OCI-LY1 (cell line): ENCODE measurements around the gene DEPDC5.
"Not testable (repeated sequence)": the region's sequence is repeated elsewhere in the genome, so short reads cannot be mapped to it uniquely, and the experiment has no call there.

Experiments used
- H2AFZ ChIP-seq: fragments of 200-600 bp; sonication (generic), shearing (Covaris generic); 2 replicates; pipeline ENCODE4 v1.6.0; 2014; ENCODE audit warnings: antibody characterized with exemption, mild to moderate bottlenecking, low read length
- H3F3A ChIP-seq: fragments of 200-600 bp; sonication (generic), shearing (Covaris generic); 2 replicates; pipeline ENCODE4 v1.6.0; 2014; ENCODE audit warnings: mild to moderate bottlenecking, antibody characterized with exemption, low read length, moderate library complexity; ENCODE audit not compliant: insufficient read depth
- H3K27ac ChIP-seq: fragments of 200-600 bp; sonication (generic); 2 replicates; pipeline ENCODE4 v1.5.1; 2014; ENCODE audit warnings: low read length, mixed run types, mild to moderate bottlenecking, low read depth; ENCODE audit not compliant: poor library complexity, severe bottlenecking
- H3K27me3 ChIP-seq: fragments of 200-600 bp; sonication (generic); 2 replicates; pipeline ENCODE4 v1.6.0; 2014; ENCODE audit warnings: antibody characterized with exemption, mild to moderate bottlenecking, low read length, moderate library complexity; ENCODE audit not compliant: insufficient read depth
- H3K36me3 ChIP-seq: fragments of 200-600 bp; sonication (generic); 2 replicates; pipeline ENCODE4 v1.6.1; 2014; ENCODE audit warnings: mild to moderate bottlenecking, antibody characterized with exemption, low read length, moderate library complexity, mixed read lengths; ENCODE audit not compliant: insufficient read depth
- H3K4me1 ChIP-seq: fragments of 200-600 bp; sonication (generic); 2 replicates; pipeline ENCODE4 v1.5.1; 2014; ENCODE audit warnings: mild to moderate bottlenecking, low read length, moderate library complexity; ENCODE audit not compliant: insufficient read depth, severe bottlenecking
- H3K4me2 ChIP-seq: fragments of 200-600 bp; sonication (generic), shearing (Covaris generic); 2 replicates; pipeline ENCODE4 v1.6.1; 2014; ENCODE audit warnings: low read length
- H3K4me3 ChIP-seq: fragments of 200-600 bp; sonication (generic); 2 replicates; pipeline ENCODE4 v1.5.1; 2014; ENCODE audit warnings: low read length, low read depth, mild to moderate bottlenecking, mixed read lengths; ENCODE audit not compliant: poor library complexity, severe bottlenecking
- H3K79me2 ChIP-seq: fragments of 200-600 bp; shearing (Covaris generic); 2 replicates; pipeline ENCODE4 v1.6.1; 2016; ENCODE audit warnings: mixed run types, low read length, mixed read lengths; ENCODE audit not compliant: insufficient read depth
- H3K9ac ChIP-seq: fragments of 200-600 bp; sonication (generic), shearing (Covaris generic); 2 replicates; pipeline ENCODE4 v1.6.1; 2014; ENCODE audit warnings: mild to moderate bottlenecking, low read length, mixed read lengths
- H3K9me2 ChIP-seq: fragments of 200-600 bp; sonication (generic), shearing (Covaris generic); 2 replicates; pipeline ENCODE4 v1.6.1; 2014; ENCODE audit warnings: low read depth, mild to moderate bottlenecking, low read length, mixed read lengths
- H3K9me3 ChIP-seq: fragments of 200-600 bp; shearing (Covaris generic); 2 replicates; pipeline ENCODE4 v1.6.1; 2014; ENCODE audit warnings: low read length, mixed read lengths
- H4K20me1 ChIP-seq: fragments of 200-600 bp; sonication (generic), shearing (Covaris generic); 2 replicates; pipeline ENCODE4 v1.6.0; 2016; ENCODE audit warnings: mild to moderate bottlenecking, low read length; ENCODE audit not compliant: insufficient read depth
- EZH2 ChIP-seq: fragments of 200-600 bp; sonication (generic), shearing (Covaris generic); IDR thresholded peaks from 2 replicates; pipeline ENCODE4 v1.8.0; 2017; ENCODE audit warnings: borderline replicate concordance, mixed run types, mild to moderate bottlenecking, antibody characterized with exemption, low read length, moderate library complexity, mixed read lengths
- TF ChIP-seq, protein P1 (sequence below): fragments of 200-600 bp; sonication (generic), shearing (Covaris generic); IDR thresholded peaks from 2 replicates; pipeline ENCODE4 v1.5.1; 2017; ENCODE audit warnings: mild to moderate bottlenecking, antibody characterized with exemption, low read length, moderate library complexity, mixed read lengths

DEPDC5 gene

DNA sequence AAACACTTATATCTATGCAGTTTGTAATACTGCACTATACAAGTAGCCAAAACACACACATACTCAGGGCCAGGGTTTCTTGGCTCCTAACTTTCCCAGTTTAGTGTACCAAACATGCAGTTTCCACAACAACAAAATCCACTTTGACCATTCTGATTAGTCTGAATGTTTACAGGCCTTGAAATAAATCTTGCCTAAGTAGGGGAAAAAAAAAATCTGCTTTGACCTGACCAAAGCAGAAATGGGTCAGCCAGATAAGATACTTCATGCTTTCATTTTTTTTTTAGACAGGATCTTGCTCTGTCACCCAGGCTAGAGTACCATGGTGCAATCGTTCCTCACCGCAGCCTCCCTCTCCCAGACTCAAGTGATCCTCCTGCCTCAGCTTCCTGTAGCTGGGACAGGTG lies 14.0 kb upstream of the DEPDC5 start:
- H3F3A ChIP-seq: no peaks in the 10 kb centered on the region; the same call in 1 of the 2 replicates
- H3K36me3 ChIP-seq: peaks cover 74% of the 10 kb centered on the region
- no peaks in the 10 kb centered on the region for H3K4me1 ChIP-seq
- no peak overlapping the region for H3K27ac ChIP-seq
- H3K9me3 ChIP-seq: no peaks in the 10 kb centered on the region
- no peaks in the 10 kb centered on the region for H3K27me3 ChIP-seq
- H2AFZ ChIP-seq: no peak overlapping the region
- no peak overlapping the region for H3K4me3 ChIP-seq
- no peaks in the 10 kb centered on the region for H4K20me1 ChIP-seq
- peaks cover 55% of the 10 kb centered on the region for H3K79me2 ChIP-seq
- no peak for TF ChIP-seq EZH2
- TF ChIP-seq, protein P1, sequence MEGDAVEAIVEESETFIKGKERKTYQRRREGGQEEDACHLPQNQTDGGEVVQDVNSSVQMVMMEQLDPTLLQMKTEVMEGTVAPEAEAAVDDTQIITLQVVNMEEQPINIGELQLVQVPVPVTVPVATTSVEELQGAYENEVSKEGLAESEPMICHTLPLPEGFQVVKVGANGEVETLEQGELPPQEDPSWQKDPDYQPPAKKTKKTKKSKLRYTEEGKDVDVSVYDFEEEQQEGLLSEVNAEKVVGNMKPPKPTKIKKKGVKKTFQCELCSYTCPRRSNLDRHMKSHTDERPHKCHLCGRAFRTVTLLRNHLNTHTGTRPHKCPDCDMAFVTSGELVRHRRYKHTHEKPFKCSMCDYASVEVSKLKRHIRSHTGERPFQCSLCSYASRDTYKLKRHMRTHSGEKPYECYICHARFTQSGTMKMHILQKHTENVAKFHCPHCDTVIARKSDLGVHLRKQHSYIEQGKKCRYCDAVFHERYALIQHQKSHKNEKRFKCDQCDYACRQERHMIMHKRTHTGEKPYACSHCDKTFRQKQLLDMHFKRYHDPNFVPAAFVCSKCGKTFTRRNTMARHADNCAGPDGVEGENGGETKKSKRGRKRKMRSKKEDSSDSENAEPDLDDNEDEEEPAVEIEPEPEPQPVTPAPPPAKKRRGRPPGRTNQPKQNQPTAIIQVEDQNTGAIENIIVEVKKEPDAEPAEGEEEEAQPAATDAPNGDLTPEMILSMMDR: no peak
- H3K4me2 ChIP-seq: no peak overlapping the region
- no peaks in the 10 kb centered on the region for H3K9me2 ChIP-seq
- H3K9ac ChIP-seq: no peak overlapping the region

DNA sequence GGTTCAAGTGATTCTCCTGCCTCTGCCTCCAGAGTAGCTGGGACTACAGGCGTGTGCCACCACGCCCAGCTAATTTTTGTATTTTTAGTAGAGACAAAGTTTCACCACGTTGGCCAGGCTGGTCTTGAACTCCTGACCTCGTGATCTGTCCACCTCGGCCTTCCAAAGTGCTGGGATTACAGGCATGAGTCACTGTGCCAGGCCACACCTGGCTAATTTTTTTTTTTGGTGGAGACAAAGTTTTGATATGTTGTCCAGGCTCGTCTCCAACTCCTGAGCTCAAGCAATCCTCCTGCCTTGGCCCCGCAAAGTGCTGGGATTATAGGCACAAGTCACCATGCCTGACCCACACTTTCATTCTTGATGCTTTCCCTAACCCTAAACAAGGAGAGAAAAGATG lies 13.5 kb upstream of the DEPDC5 start:
- not testable (repeated sequence) for H3K27me3 ChIP-seq, H3K4me2 ChIP-seq, H2AFZ ChIP-seq, H4K20me1 ChIP-seq, H3K4me3 ChIP-seq, H3F3A ChIP-seq, H3K9me3 ChIP-seq, H3K27ac ChIP-seq, H3K9me2 ChIP-seq, H3K4me1 ChIP-seq, H3K9ac ChIP-seq
- Histone ChIP-seq H3K36me3 (peaks cover 72% of the 10 kb centered on the region), H3K79me2 (peaks cover 56% of the 10 kb centered on the region)

DNA sequence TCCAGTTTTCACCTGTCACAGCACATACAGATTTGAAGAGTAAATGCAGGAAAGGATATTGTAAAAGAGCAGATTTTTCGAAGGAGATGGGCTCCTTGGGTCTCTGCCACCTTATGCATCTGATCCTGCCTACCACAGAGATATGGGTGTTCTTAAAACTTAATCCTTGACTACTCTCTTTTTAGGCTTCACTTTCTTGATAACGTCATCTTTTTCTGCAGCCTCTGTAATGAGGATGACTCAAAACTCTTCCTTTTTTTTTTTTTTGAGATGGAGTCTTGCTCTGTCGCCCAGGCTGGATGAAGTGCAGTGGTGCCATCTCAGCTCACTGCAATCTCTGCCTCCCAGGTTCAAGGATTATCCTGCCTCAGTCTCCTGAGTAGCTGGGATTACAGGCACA lies 11.7 kb upstream of the DEPDC5 start:
- H4K20me1 ChIP-seq: no peaks in the 10 kb centered on the region
- H3K4me1 ChIP-seq: no peaks in the 10 kb centered on the region
- H3K27me3 ChIP-seq: no peaks in the 10 kb centered on the region
- no peak overlapping the region for H3K27ac ChIP-seq
- H3K9me2 ChIP-seq: no peaks in the 10 kb centered on the region
- H3K36me3 ChIP-seq: peaks cover 65% of the 10 kb centered on the region
- H2AFZ ChIP-seq: no peak overlapping the region
- H3K4me2 ChIP-seq: no peak overlapping the region
- TF ChIP-seq EZH2: no peak
- TF ChIP-seq, protein P1: no peak
- no peak overlapping the region for H3K4me3 ChIP-seq
- no peak overlapping the region for H3K9ac ChIP-seq
- no peaks in the 10 kb centered on the region for H3K9me3 ChIP-seq
- H3F3A ChIP-seq: no peaks in the 10 kb centered on the region; the same call in 1 of the 2 replicates
- H3K79me2 ChIP-seq: peaks cover 59% of the 10 kb centered on the region

DNA sequence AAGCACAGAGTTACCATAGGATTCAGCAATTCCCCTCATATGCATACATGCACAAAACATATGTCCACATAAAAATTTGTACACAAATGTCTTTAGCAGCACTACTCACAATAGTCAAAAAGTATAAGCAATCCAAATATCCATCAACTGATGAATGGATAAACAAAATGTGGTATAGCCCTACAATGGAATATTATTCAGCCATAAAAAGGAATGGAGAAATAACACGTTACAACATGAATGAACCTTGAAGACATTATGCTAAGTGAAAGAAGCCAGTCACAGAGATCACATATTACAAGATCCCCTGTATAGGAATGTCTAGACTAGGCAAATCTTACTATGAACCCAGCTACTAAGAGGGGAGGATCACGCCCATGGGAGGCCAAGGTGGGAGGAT lies 11.1 kb upstream of the DEPDC5 start:
- Histone ChIP-seq H4K20me1 (no peaks in the 10 kb centered on the region), H3K9me3 (no peaks in the 10 kb centered on the region), H3K9me2 (no peaks in the 10 kb centered on the region), H3K4me3 (no peak overlapping the region), H3K79me2 (peaks cover 59% of the 10 kb centered on the region), H3K27me3 (no peaks in the 10 kb centered on the region), H3K9ac (no peak overlapping the region), H3K4me2 (no peak overlapping the region), H3F3A (no peaks in the 10 kb centered on the region; the same call in 1 of the 2 replicates), H3K4me1 (peaks cover 4% of the 10 kb centered on the region), H3K27ac (no peak overlapping the region), H2AFZ (no peak overlapping the region), H3K36me3 (peaks cover 66% of the 10 kb centered on the region)
- TF ChIP-seq EZH2: no peak
- TF ChIP-seq, protein P1: no peak
